ENCODE data around the gene VIPR2. TPM values are rescaled to one million over a fixed set of nuclear protein-coding genes. Genes with fewer than 3 reads are reported as not detected.
A peak's percentile ranks its signal among the peaks of the same experiment; 100 is the strongest.

The VIPR2 gene
- total and polyA plus RNA-seq, 2 of the 13 experiments (the other 11 are each of a cell fraction or from before 2014, with no cell fraction given): not detected

DNA sequence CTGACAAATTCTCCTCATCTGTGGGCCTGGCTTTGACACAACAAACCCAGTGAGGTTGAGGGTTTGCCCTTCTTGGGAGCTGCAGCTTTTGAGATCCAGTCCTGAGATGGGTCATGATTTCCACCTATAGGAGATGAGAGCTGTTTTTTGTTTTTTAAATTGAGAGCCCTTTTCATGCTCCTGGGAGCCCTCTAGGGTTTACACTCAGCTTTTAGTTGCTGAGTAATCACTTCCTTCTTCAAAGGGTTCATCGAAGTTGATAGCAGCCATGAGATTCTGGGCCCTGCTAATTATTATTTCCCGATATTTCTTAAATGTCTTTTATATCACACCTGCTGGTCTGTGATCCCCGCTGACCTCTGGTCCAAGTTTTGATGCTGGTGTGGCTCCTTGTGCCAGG is 47.3 kb upstream of the VIPR2 start:
- ATAC-seq (no peak), DNase-seq (ENCODE audit: low spot score) (no peak), FAIRE-seq (no peak)
- intact Hi-C loops (cut with micrococcal nuclease; ENCODE audit: unreplicated experiment) (no loop called here), in situ Hi-C loops (cut with HindIII; ENCODE audit: extremely low pct_ligation_motif_present, low pct_unique_long_range_greater_than_20kb) (no loop called here)
- Histone ChIP-seq H3K79me2 (ENCODE audit: insufficient read depth, low read length) (no peaks in the 10 kb centered on the region), H3K4me3 (replicated peaks in 1 of 3; ENCODE audit: insufficient read depth in 1 of 3, low read depth in 2 of 3, low read length in 3 of 3) (no peak overlapping the region), H3K4me2 (ENCODE audit: low read depth, low read length) (no peak overlapping the region), H3K27ac (ENCODE audit: extremely low read length, insufficient read depth, low read length) (no peak overlapping the region), H3K9ac (ENCODE audit: insufficient read depth, low read depth, low read length) (no peak overlapping the region), H4K20me1 (ENCODE audit: insufficient read depth, low read length) (no peaks in the 10 kb centered on the region), H3K4me1 (ENCODE audit: insufficient read depth, low read length) (no peaks in the 10 kb centered on the region), H3K36me3 (replicated peaks in 1 of 2; ENCODE audit: control insufficient read depth in 1 of 2, insufficient read depth in 2 of 2, low read length in 2 of 2) (no peaks in the 10 kb centered on the region), H2AFZ (ENCODE audit: low read length) (no peak overlapping the region), H3K27me3 (ENCODE audit: control insufficient read depth in 1 of 2, insufficient read depth in 2 of 2, low read length in 2 of 2) (peaks cover 3 to 54% of the 10 kb centered on the region in 2 experiments), H3K9me3 (ENCODE audit: low read length) (no peaks in the 10 kb centered on the region)
- ChIA-PET CTCF (ENCODE audit: low intra/inter-chr PET ratio, low total read pairs) (no interaction called here), POLR2A (no interaction called here)
- BruUV-seq (replicated peaks): no TSS peak
- no peak for TF ChIP-seq ZNF749 (CRISPR knock-in tag; IDR thresholded peaks at IDR 0.05; ENCODE audit: borderline replicate concordance)
- TF ChIP-seq ONECUT2 (CRISPR knock-in tag; IDR thresholded peaks at IDR 0.05): no peak
- TF ChIP-seq AKAP8 (CRISPR knock-in tag; IDR thresholded peaks at IDR 0.05): no peak
- TF ChIP-seq MAFK (conservative IDR thresholded peaks at IDR 0.05 in 1 of 2, IDR thresholded peaks at IDR 0.05 in 1 of 2; ENCODE audit: low read length in 2 of 2): peak; percentile 67 to 81
- TF ChIP-seq MYNN (CRISPR knock-in tag; IDR thresholded peaks at IDR 0.05; ENCODE audit: low read depth): no peak
- TF ChIP-seq CREM (IDR thresholded peaks at IDR 0.05): no peak
- no peak for TF ChIP-seq CREM (CRISPR knock-in tag; IDR thresholded peaks at IDR 0.05)
- TF ChIP-seq MAFF (IDR thresholded peaks at IDR 0.05; ENCODE audit: low read depth, low read length): peak; percentile 72; the same call in 1 of the 2 replicates
- TF ChIP-seq SIN3A (IDR thresholded peaks at IDR 0.05; ENCODE audit: borderline replicate concordance, low read depth, low read length): no peak
- TF ChIP-seq THAP8 (CRISPR knock-in tag; IDR thresholded peaks at IDR 0.05; ENCODE audit: borderline replicate concordance): no peak
- no peak for TF ChIP-seq FOXM1 (CRISPR knock-in tag; IDR thresholded peaks at IDR 0.05)
- no peak for TF ChIP-seq ZNF761 (CRISPR knock-in tag; conservative IDR thresholded peaks at IDR 0.05)
- no peak for TF ChIP-seq U2AF1 (optimal IDR thresholded peaks at IDR 0.05; ENCODE audit: low read depth, low read length)
- TF ChIP-seq SMAD1 (CRISPR knock-in tag; IDR thresholded peaks at IDR 0.05; ENCODE audit: borderline replicate concordance, low read depth): no peak
- TF ChIP-seq XRCC5 (optimal IDR thresholded peaks at IDR 0.05; ENCODE audit: low read length): no peak
- no peak for TF ChIP-seq ZKSCAN5 (CRISPR knock-in tag; IDR thresholded peaks at IDR 0.05)
- TF ChIP-seq SRF (IDR thresholded peaks at IDR 0.05; ENCODE audit: low read depth, low read length): no peak
- TF ChIP-seq, protein P1, sequence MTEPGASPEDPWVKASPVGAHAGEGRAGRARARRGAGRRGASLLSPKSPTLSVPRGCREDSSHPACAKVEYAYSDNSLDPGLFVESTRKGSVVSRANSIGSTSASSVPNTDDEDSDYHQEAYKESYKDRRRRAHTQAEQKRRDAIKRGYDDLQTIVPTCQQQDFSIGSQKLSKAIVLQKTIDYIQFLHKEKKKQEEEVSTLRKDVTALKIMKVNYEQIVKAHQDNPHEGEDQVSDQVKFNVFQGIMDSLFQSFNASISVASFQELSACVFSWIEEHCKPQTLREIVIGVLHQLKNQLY (CRISPR knock-in tag; IDR thresholded peaks at IDR 0.05): no peak
- 7% methylated on average over 3 of the region's 3 CpGs for WGBS (ENCODE audit: low lambda C conversion rate)
